ENCODE results near the gene PSEN2. TPM values are rescaled to one million over a fixed set of nuclear protein-coding genes. Genes with fewer than 3 reads are reported as not detected.

The PSEN2 gene
- polyA plus RNA-seq, 1 donor (not counting 4 experiments of a cell fraction or from before 2014, with no cell fraction given), result 9.5 TPM

DNA sequence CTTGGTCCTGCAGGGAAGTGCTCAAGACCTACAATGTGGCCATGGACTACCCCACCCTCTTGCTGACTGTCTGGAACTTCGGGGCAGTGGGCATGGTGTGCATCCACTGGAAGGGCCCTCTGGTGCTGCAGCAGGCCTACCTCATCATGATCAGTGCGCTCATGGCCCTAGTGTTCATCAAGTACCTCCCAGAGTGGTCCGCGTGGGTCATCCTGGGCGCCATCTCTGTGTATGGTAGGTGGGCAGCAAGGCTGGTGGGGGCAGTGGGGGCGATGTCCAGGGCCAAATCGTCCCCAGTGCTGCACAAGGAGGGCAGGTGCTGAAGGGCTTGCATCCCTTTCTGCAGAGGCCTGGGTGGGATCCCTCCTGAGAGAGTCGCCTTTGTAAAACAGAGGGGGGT is 18.4 kb downstream of the PSEN2 start:
- Histone ChIP-seq H3K9me1 (ENCODE audit: control insufficient read depth, extremely low read depth, insufficient read depth, low read length) (no peaks in the 10 kb centered on the region), H3K36me3 (ENCODE audit: control insufficient read depth in 2 of 2, extremely low read depth in 1 of 2, insufficient read depth in 2 of 2, low read length in 2 of 2) (peaks cover 5 to 17% of the 10 kb centered on the region in 2 experiments), H3K4me1 (ENCODE audit: control insufficient read depth, extremely low read depth, insufficient read depth, low read length) (no peaks in the 10 kb centered on the region), H2AFZ (ENCODE audit: control insufficient read depth, low read length) (no peak overlapping the region), H3K27ac (ENCODE audit: control insufficient read depth, insufficient read depth, low read length) (no peak overlapping the region), H4K20me1 (ENCODE audit: control insufficient read depth, extremely low read depth, insufficient read depth, low read length) (no peaks in the 10 kb centered on the region), H3K4me3 (ENCODE audit: control insufficient read depth in 2 of 3, extremely low read depth in 1 of 3, insufficient read depth in 2 of 3, low read depth in 1 of 3, low read length in 3 of 3) (no peak overlapping the region), H3K79me2 (ENCODE audit: control insufficient read depth, insufficient read depth, low read length) (no peaks in the 10 kb centered on the region), H3K27me3 (ENCODE audit: control insufficient read depth, extremely low read depth, insufficient read depth, low read length) (no peaks in the 10 kb centered on the region), H3K4me2 (ENCODE audit: control insufficient read depth, extremely low read depth, insufficient read depth, low read depth, low read length) (no peak overlapping the region), H3K9ac (ENCODE audit: control insufficient read depth, extremely low read depth, insufficient read depth, low read length) (no peak overlapping the region), H3K9me3 (ENCODE audit: control insufficient read depth, low read depth, low read length) (no peaks in the 10 kb centered on the region)
- TF ChIP-seq EZH2 (IDR thresholded peaks at IDR 0.05; ENCODE audit: low read length), result no peak
- TF ChIP-seq, protein P1, sequence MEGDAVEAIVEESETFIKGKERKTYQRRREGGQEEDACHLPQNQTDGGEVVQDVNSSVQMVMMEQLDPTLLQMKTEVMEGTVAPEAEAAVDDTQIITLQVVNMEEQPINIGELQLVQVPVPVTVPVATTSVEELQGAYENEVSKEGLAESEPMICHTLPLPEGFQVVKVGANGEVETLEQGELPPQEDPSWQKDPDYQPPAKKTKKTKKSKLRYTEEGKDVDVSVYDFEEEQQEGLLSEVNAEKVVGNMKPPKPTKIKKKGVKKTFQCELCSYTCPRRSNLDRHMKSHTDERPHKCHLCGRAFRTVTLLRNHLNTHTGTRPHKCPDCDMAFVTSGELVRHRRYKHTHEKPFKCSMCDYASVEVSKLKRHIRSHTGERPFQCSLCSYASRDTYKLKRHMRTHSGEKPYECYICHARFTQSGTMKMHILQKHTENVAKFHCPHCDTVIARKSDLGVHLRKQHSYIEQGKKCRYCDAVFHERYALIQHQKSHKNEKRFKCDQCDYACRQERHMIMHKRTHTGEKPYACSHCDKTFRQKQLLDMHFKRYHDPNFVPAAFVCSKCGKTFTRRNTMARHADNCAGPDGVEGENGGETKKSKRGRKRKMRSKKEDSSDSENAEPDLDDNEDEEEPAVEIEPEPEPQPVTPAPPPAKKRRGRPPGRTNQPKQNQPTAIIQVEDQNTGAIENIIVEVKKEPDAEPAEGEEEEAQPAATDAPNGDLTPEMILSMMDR (optimal IDR thresholded peaks at IDR 0.05 in 1 of 3, IDR thresholded peaks at IDR 0.05 in 1 of 3, conservative IDR thresholded peaks at IDR 0.05 in 1 of 3; ENCODE audit: extremely low read depth in 1 of 3, insufficient read depth in 2 of 3, low read length in 3 of 3), result no peak
- dilution Hi-C loops (cut with MboI; ENCODE audit: extremely low pct_ligation_motif_present, low sequenced_read_pairs), result loop anchor here (10.0 kb wide), 1 partner anchor 254 kb away; no protein-coding TSS in a partner anchor
- DNase-seq (ENCODE audit: low read depth, low spot score), result no peak
- FAIRE-seq, result no peak

- H3K4me2 ChIP-seq (ENCODE audit: control insufficient read depth, extremely low read depth, insufficient read depth, low read depth, low read length), result no peak overlapping the region
- no peak overlapping the region for H3K9ac ChIP-seq (ENCODE audit: control insufficient read depth, extremely low read depth, insufficient read depth, low read length)
- H3K4me3 ChIP-seq (ENCODE audit: control insufficient read depth in 2 of 3, extremely low read depth in 1 of 3, insufficient read depth in 2 of 3, low read depth in 1 of 3, low read length in 3 of 3), result no peak overlapping the region
- DNase-seq (ENCODE audit: low read depth, low spot score), result no peak
- H3K27me3 ChIP-seq (ENCODE audit: control insufficient read depth, extremely low read depth, insufficient read depth, low read length), result no peaks in the 10 kb centered on the region
- H3K27ac ChIP-seq (ENCODE audit: control insufficient read depth, insufficient read depth, low read length), result no peak overlapping the region
- H3K36me3 ChIP-seq (ENCODE audit: control insufficient read depth in 2 of 2, extremely low read depth in 1 of 2, insufficient read depth in 2 of 2, low read length in 2 of 2), result peaks cover 5 to 17% of the 10 kb centered on the region in 2 experiments
- no peak for FAIRE-seq
- no peak for TF ChIP-seq EZH2 (IDR thresholded peaks at IDR 0.05; ENCODE audit: low read length)
- TF ChIP-seq, protein P1 (optimal IDR thresholded peaks at IDR 0.05 in 1 of 3, IDR thresholded peaks at IDR 0.05 in 1 of 3, conservative IDR thresholded peaks at IDR 0.05 in 1 of 3; ENCODE audit: extremely low read depth in 1 of 3, insufficient read depth in 2 of 3, low read length in 3 of 3), result no peak
- no peaks in the 10 kb centered on the region for H3K9me3 ChIP-seq (ENCODE audit: control insufficient read depth, low read depth, low read length)
- no peaks in the 10 kb centered on the region for H3K79me2 ChIP-seq (ENCODE audit: control insufficient read depth, insufficient read depth, low read length)
- no peaks in the 10 kb centered on the region for H4K20me1 ChIP-seq (ENCODE audit: control insufficient read depth, extremely low read depth, insufficient read depth, low read length)
- no peak overlapping the region for H2AFZ ChIP-seq (ENCODE audit: control insufficient read depth, low read length)
- no peaks in the 10 kb centered on the region for H3K4me1 ChIP-seq (ENCODE audit: control insufficient read depth, extremely low read depth, insufficient read depth, low read length)
- no peaks in the 10 kb centered on the region for H3K9me1 ChIP-seq (ENCODE audit: control insufficient read depth, extremely low read depth, insufficient read depth, low read length)
- dilution Hi-C loops (cut with MboI; ENCODE audit: extremely low pct_ligation_motif_present, low sequenced_read_pairs), result loop anchor here (10.0 kb wide), 1 partner anchor 255 kb away; no protein-coding TSS in a partner anchor
Measured at GRCh38 chr1:226889616-226890330, 19.4 kb downstream of the PSEN2 start.
